Natural killer cell (primary cell): Measurements from ENCODE around the gene RTN4IP1. TPM values are rescaled to one million over a fixed set of nuclear protein-coding genes. Genes with fewer than 3 reads are reported as not detected.

ENCODE experiments used
- ATAC-seq, 3 donors: fragments of 150-1000 bp in 2 of 3; fragments of 200-7000 bp in 1 of 3; cut with Tn5 transposase; 1 replicate in 1 of 3; 2 replicates in 2 of 3; pipeline ENCODE4 v1.10.0; 2021; ENCODE audit warnings: mild to moderate bottlenecking in 2 of 3, moderate library complexity in 2 of 3
- DNase-seq, 2 donors: peaks; one replicate each; pipeline versions ENCODE4 v3.0.0 to v3.0.0-alpha.2; 2013 to 2021; ENCODE audit warnings: mixed read lengths in 1 of 2
- H3K27ac ChIP-seq: one replicate; pipeline ENCODE4 v1.5.1; 2013; ENCODE audit warnings: mild to moderate bottlenecking, low read length
- H3K27me3 ChIP-seq: one replicate; pipeline ENCODE4 v1.6.1; 2013; ENCODE audit warnings: low read length; ENCODE audit not compliant: control insufficient read depth, insufficient read depth
- H3K36me3 ChIP-seq: one replicate; pipeline ENCODE4 v1.6.1; 2013; ENCODE audit warnings: low read length; ENCODE audit not compliant: control insufficient read depth, insufficient read depth
- H3K4me1 ChIP-seq: one replicate; pipeline ENCODE4 v1.6.1; 2013; ENCODE audit warnings: low read length; ENCODE audit not compliant: control insufficient read depth, insufficient read depth
- H3K4me3 ChIP-seq: one replicate; pipeline ENCODE4 v1.5.1; 2013; ENCODE audit warnings: low read length
- H3K9me3 ChIP-seq: one replicate; pipeline ENCODE4 v1.6.1; 2013; ENCODE audit warnings: low read length; ENCODE audit not compliant: control insufficient read depth, insufficient read depth
- H3K27ac Mint-ChIP-seq, 2 donors: one replicate each; pipeline ENCODE4 v1.8.0; 2022; ENCODE audit warnings: mild to moderate bottlenecking in 2 of 2, mixed read lengths in 2 of 2, moderate library complexity in 1 of 2
- H3K27me3 Mint-ChIP-seq, 2 donors: one replicate each; pipeline ENCODE4 v1.8.0; 2022; ENCODE audit warnings: low read depth in 2 of 2, mixed read lengths in 2 of 2
- H3K36me3 Mint-ChIP-seq: one replicate; pipeline ENCODE4 v1.8.0; 2022; ENCODE audit warnings: mixed read lengths
- H3K4me1 Mint-ChIP-seq, 2 donors: one replicate each; pipeline ENCODE4 v1.8.0; 2022; ENCODE audit warnings: mixed read lengths in 2 of 2
- H3K4me3 Mint-ChIP-seq: one replicate; pipeline ENCODE4 v1.8.0; 2022; ENCODE audit warnings: mild to moderate bottlenecking, moderate library complexity, mixed read lengths
- H3K9me3 Mint-ChIP-seq, 2 donors: one replicate each; pipeline ENCODE4 v1.8.0; 2022; ENCODE audit warnings: mixed read lengths in 2 of 2
- CTCF ChIP-seq: fragments of 200-600 bp; IDR thresholded peaks from one replicate; pipeline ENCODE4 v1.8.0; 2022; ENCODE audit warnings: antibody characterized with exemption
- WGBS: methylation state at CpG from one replicate; pipeline ENCODE4 v1.1.7; 2013; ENCODE audit warnings: missing lambda C conversion rate; ENCODE audit not compliant: insufficient coverage; 5-methylcytosine and 5-hydroxymethylcytosine counted together
- intact Hi-C: fragments of 100-400 bp; cut with micrococcal nuclease; formaldehyde crosslinking; loops from one replicate; pipeline ENCODE4 v1.14.2; 2022
- total RNA-seq, 4 donors: library from RNA; stranded (reverse); fragments of 120-200 nt in 1 of 4; gene quantifications; one replicate each; pipeline versions ENCODE4 v1.2.3 to v1.2.4, GENCODE V29; 2013 to 2022

The RTN4IP1 gene
- total RNA-seq, 3 donors from 2014 or later (not counting 1 experiment from before 2014, with no cell fraction given), result 2.9 to 5.5 (median 5.0) TPM

GRCh38 chr6:106626485-106626884, 2.8 kb downstream of the RTN4IP1 start:
- no peak for TF ChIP-seq CTCF
- H3K36me3 ChIP-seq, result peaks cover under 1% of the 10 kb centered on the region
- intact Hi-C loops, result no loop called here
- ATAC-seq (no peak), DNase-seq (no peak)
- H3K4me3 Mint-ChIP-seq, result no peak overlapping the region
- H3K27me3 Mint-ChIP-seq, result no peaks in the 10 kb centered on the region
- H3K27ac Mint-ChIP-seq, result no peak overlapping the region
- H3K4me1 Mint-ChIP-seq, result peaks cover 21 to 22% of the 10 kb centered on the region in 2 donors
- H3K4me1 ChIP-seq, result peaks cover 10% of the 10 kb centered on the region
- H3K27me3 ChIP-seq, result no peaks in the 10 kb centered on the region
- WGBS, result 81% methylated on average over 2 of the region's 2 CpGs
- H3K36me3 Mint-ChIP-seq, result no peaks in the 10 kb centered on the region
- no peak overlapping the region for H3K4me3 ChIP-seq
- no peaks in the 10 kb centered on the region for H3K9me3 Mint-ChIP-seq
- H3K9me3 ChIP-seq, result no peaks in the 10 kb centered on the region
- no peak overlapping the region for H3K27ac ChIP-seq

- Histone ChIP-seq H3K4me3 (no peak overlapping the region), H3K9me3 (no peaks in the 10 kb centered on the region), H3K27ac (no peak overlapping the region), H3K4me1 (peaks cover 3% of the 10 kb centered on the region), H3K27me3 (no peaks in the 10 kb centered on the region), H3K36me3 (peaks cover 8% of the 10 kb centered on the region)
- no CpG with 5 or more reads among the region's 1 CpG for WGBS
- H3K36me3 Mint-ChIP-seq, result no peaks in the 10 kb centered on the region
- intact Hi-C loops, result no loop called here
- H3K9me3 Mint-ChIP-seq, result no peaks in the 10 kb centered on the region
- DNase-seq (no peak), ATAC-seq (no peak)
- no peak overlapping the region for H3K4me3 Mint-ChIP-seq
- no peaks in the 10 kb centered on the region for H3K4me1 Mint-ChIP-seq
- H3K27ac Mint-ChIP-seq, result no peak overlapping the region
- no peaks in the 10 kb centered on the region for H3K27me3 Mint-ChIP-seq
- no peak for TF ChIP-seq CTCF
Observed at GRCh38 chr6:106623039-106623438, 6.3 kb downstream of the RTN4IP1 start.

GRCh38 chr6:106622412-106622811, 6.9 kb downstream of the RTN4IP1 start:
- Mint-ChIP-seq H3K4me1 (no peaks in the 10 kb centered on the region), H3K9me3 (no peaks in the 10 kb centered on the region), H3K27ac (no peak overlapping the region), H3K27me3 (no peaks in the 10 kb centered on the region), H3K4me3 (no peak overlapping the region), H3K36me3 (no peaks in the 10 kb centered on the region)
- Histone ChIP-seq H3K27ac (no peak overlapping the region), H3K4me1 (no peaks in the 10 kb centered on the region), H3K9me3 (no peaks in the 10 kb centered on the region), H3K4me3 (no peak overlapping the region), H3K27me3 (no peaks in the 10 kb centered on the region), H3K36me3 (peaks cover 8% of the 10 kb centered on the region)
- no peak for ATAC-seq
- intact Hi-C loops, result no loop called here
- WGBS, result 97% methylated on average over 8 of the region's 8 CpGs
- no peak for DNase-seq
- no peak for TF ChIP-seq CTCF

GRCh38 chr6:106620931-106621672, 8.2 kb downstream of the RTN4IP1 start:
- intact Hi-C loops, result no loop called here
- no peak for TF ChIP-seq CTCF
- DNase-seq (no peak), ATAC-seq (no peak)
- H3K4me3 ChIP-seq, result no peak overlapping the region
- H3K4me3 Mint-ChIP-seq, result no peak overlapping the region
- H3K4me1 ChIP-seq, result no peaks in the 10 kb centered on the region
- no peaks in the 10 kb centered on the region for H3K36me3 Mint-ChIP-seq
- H3K27me3 ChIP-seq, result no peaks in the 10 kb centered on the region
- H3K36me3 ChIP-seq, result peaks cover 8% of the 10 kb centered on the region
- no peaks in the 10 kb centered on the region for H3K4me1 Mint-ChIP-seq
- no peaks in the 10 kb centered on the region for H3K9me3 Mint-ChIP-seq
- H3K9me3 ChIP-seq, result no peaks in the 10 kb centered on the region
- H3K27ac ChIP-seq, result no peak overlapping the region
- WGBS, result 91% methylated on average over 3 of the region's 3 CpGs
- no peak overlapping the region for H3K27ac Mint-ChIP-seq
- H3K27me3 Mint-ChIP-seq, result no peaks in the 10 kb centered on the region
